ENCODE results near the gene SNRPN.
"Not testable (repeated sequence)": the region's sequence is repeated elsewhere in the genome, so short reads cannot be mapped to it uniquely, and the experiment has no call there.

The SNRPN gene

DNA sequence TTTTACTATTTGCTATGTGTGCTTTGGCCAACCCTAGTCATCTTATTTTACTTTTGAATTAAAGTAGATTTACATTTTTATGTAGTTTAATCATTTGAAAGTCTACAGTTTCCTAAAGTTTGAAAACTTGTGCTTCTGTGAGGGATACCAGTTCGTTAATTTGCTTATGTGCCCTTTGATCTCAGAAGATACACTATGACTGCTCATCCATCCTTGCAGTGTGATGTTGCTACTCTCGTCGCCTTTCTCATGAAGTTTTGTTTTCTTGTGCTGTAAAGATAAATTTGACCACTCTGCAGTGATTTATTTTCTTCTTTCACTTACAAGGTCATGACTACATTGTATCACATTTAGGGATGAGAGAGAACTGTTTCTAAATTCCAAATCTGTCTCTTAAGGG lies 16.3 kb downstream of the SNRPN start:
- no peak for DNase-seq (ENCODE audit: low read depth)

DNA sequence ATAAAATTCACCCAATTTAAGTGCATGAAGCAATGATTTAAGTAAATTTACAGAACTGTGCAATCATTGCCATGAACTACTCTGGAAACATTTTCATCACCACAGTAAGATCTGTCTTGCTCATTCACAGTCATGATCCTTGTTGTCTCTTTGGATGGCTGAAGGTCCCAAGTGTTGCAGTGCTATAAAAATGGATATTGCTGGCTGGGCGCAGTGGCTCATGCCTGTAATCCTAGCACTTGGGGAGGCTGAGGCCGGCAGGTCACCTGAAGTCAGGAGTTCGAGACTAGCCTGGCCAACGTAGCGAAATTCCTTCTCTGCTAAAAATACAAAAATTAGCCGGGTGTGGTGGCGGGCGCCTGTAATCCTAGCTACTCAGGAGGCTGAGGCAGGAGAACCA lies 17.0 kb downstream of the SNRPN start:
- no peak for DNase-seq (ENCODE audit: low read depth)

DNA sequence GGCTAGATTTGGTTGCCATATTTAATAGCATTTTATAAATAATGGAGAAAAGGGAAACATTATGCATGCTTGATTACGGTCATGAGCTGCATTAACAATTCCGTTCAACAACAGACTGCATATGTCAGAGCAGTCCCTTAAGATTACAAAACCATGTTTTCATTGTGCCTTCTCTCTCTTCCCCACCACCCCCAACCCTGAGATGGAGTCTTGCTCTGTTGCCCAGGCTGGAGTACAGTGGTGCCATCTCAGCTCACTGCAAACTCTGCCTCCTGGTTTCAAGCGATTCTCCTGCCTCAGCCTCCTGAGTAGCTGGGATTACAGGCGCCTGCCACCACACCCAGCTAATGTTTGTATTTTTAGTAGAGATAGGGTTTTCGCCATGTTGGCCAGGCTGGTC lies 17.9 kb downstream of the SNRPN start:
- not testable (repeated sequence) for DNase-seq (ENCODE audit: low read depth)

DNA sequence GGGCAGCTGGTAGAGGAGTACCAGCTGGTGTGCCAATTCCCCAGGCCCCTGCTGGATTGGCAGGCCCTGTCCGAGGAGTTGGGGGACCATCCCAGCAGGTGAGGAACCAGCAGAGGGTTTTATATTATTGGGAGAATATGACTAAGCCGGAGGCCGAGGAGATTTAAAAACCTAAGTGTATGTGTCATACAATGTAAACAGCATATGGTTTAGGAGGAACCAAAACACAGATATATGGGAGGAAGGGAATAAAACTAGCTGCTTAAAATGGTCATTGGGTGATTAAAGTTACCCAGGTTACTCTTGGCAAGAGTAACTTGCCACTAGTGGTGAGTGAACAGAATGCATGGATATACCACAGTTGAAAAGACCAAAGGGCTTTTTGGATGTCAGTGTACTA lies 22.1 kb downstream of the SNRPN start:
- no peak for DNase-seq (ENCODE audit: low read depth)

DNA sequence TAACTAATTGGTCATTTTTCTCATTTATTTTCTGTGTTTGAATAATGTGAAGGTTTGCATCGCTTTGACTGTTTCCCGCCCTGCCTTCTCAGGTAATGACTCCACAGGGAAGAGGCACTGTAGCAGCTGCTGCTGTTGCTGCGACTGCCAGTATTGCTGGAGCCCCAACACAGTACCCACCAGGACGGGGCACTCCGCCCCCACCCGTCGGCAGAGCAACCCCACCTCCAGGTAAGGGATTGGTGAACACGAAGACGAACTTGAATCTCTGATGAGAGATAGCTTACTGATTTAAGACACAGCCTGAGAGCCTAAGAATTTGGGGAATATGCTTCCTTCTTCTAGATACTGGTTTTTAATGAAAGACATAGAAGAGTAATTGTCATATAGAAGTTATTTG lies 22.9 kb downstream of the SNRPN start:
- no peak for DNase-seq (ENCODE audit: low read depth)

DNA sequence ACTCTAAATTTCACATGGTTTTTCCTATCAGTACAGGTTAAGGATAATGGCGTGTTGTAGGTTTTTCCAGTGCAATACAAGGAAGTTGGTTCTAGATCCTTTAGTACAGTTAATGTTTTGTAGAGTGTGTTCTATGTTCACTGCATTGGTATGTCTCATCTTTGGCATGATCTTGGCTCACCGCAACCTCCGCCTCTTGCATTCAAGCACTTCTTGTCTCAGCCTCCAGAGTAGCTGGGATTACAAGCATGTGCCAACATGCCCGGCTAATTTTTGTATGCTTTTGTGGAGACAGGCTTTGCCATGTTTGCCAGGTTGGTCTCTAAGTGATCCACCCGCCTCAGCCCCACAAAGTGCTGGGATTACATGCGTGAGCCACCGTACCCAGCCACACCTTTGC lies 30.4 kb downstream of the SNRPN start:
- DNase-seq (ENCODE audit: low read depth) = no peak

DNA sequence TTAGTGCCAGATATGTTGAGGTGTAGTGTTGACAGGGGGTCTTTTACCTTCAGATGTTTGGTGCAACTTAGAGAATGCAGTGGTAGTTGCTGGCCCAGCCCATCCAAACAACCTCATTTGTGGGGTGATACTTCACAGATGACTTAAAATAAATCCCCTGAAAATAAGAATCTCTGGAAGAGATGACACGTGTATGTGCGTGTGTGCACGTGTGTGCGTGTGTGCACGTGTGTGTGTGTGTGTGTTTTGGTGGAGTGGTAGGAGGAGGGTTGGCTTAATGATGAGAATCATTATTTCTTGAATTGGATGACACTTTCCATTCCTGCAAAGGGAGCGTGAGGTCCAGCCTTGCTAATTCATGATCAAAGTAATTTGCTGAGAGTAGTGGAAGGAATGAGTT lies 31.9 kb downstream of the SNRPN start:
- no peak for DNase-seq (ENCODE audit: low read depth)

DNA sequence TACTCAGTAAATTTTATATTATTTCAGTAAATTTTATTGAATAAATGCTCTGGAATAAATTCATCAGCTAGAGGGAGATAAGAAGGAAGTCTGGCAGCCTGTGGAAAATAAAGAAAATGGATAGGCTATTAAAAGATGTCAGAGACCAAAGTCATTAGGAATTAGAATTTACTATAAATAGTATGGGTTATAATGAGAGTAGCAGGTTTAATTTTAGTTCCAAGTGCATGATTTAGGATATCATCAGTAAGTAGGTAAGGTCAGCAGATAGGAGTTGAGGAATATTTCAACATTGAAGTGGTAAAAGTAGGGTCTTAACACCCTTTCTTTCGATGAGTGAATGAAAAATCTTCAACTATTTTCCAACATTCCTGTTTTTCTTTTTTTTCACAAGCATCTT lies 64.6 kb downstream of the SNRPN start:
- no peak for DNase-seq (ENCODE audit: low read depth)

DNA sequence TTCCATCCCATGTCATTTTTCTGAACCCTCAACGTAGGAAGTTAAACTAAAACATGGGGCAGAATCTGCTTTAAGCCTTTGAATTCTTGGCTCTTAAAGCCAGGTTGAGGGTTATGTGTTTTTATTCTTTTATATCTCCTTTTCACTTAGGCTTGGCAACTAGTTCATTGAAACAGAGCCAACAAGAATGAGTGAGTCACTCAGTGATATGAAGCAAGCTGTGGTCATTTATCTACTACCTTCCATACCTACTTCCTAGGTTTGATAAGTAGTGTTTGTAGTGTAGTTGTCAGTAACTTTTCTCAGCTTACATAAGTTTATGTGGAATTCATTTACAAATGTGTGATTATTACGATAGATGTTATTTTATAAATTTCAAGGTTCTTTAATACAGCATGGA lies 67.4 kb downstream of the SNRPN start:
- DNase-seq (ENCODE audit: low read depth) = no peak

Measured in activated T-cell treated with anti-CD3 and anti-CD28 coated beads for 1 hour (primary cell).